HepG2 (cell line): Measurements from ENCODE around the gene PLA2G4F.

Experiments
- CTCF ChIP-seq: sonication (generic); formaldehyde crosslinking; IDR thresholded peaks from 2 replicates; pipeline ENCODE4 v1.5.0; 2020; ENCODE audit warnings: mild to moderate bottlenecking, missing genetic modification reagents, moderate library complexity
- KIAA2018 ChIP-seq: sonication (generic); formaldehyde crosslinking; IDR thresholded peaks from 2 replicates; pipeline ENCODE4 v1.5.0; 2020; ENCODE audit warnings: mild to moderate bottlenecking, missing genetic modification reagents, borderline replicate concordance
- REST ChIP-seq, 2 experiments: IDR thresholded peaks; 2 replicates each; pipeline ENCODE4 v1.6.1; 2011 to 2012; ENCODE audit warnings: low read length in 2 of 2, borderline replicate concordance in 1 of 2, low read depth in 1 of 2, mild to moderate bottlenecking in 1 of 2, moderate library complexity in 1 of 2
- RNF219 ChIP-seq: sonication (generic); formaldehyde crosslinking; IDR thresholded peaks from 2 replicates; pipeline ENCODE4 v1.5.0; 2020; ENCODE audit warnings: mild to moderate bottlenecking, missing genetic modification reagents
- ZNF12 ChIP-seq: sonication (generic); formaldehyde crosslinking; IDR thresholded peaks from 2 replicates; pipeline ENCODE4 v1.5.0; 2020; ENCODE audit warnings: missing genetic modification reagents
- ZNF205 ChIP-seq: IDR thresholded peaks from 2 replicates; pipeline ENCODE4 v1.6.1; 2018; ENCODE audit warnings: missing biosample characterization, missing genetic modification reagents
- ZSCAN9 ChIP-seq: IDR thresholded peaks from 2 replicates; pipeline ENCODE4 v1.6.1; 2016; ENCODE audit warnings: borderline replicate concordance

- TF ChIP-seq ZSCAN9 (no peak), RNF219 (CRISPR knock-in tag) (no peak), CTCF (CRISPR knock-in tag) (no peak), KIAA2018 (CRISPR knock-in tag) (no peak), ZNF12 (no peak), ZNF205 (no peak), REST (IDR thresholded peaks at IDR 0.05; ENCODE audit: borderline replicate concordance in 1 of 2, low read depth in 1 of 2, low read length in 2 of 2) (no peak)
Observed at GRCh38 chr15:42102646-42103235, 53.7 kb downstream of the PLA2G4F start.
